Stomach (tissue), 9 donors: ENCODE data around the gene CADPS. TPM values are rescaled to one million over a fixed set of nuclear protein-coding genes. Genes with fewer than 3 reads are reported as not detected.

Experiments
- DNase-seq, 2 donors: peaks; one replicate each; pipeline versions ENCODE4 v3.0.0 to v3.0.0-alpha.2; 2013 to 2019
- H3K27ac ChIP-seq, 5 donors: fragments of 200-600 bp in 4 of 5; sonication (generic) in 4 of 5; one replicate each; pipeline ENCODE4 v1.5.1; 2013 to 2019; ENCODE audit warnings: mild to moderate bottlenecking in 1 of 5, moderate library complexity in 1 of 5
- H3K27me3 ChIP-seq, 3 donors: fragments of 200-600 bp; sonication (generic); one replicate each; pipeline ENCODE4 v1.5.1; 2017 to 2019; ENCODE audit warnings: mixed run types in 1 of 3
- H3K36me3 ChIP-seq, 4 donors: fragments of 200-600 bp; sonication (generic); 1 replicate in 3 of 4; 2 replicates in 1 of 4; pipeline ENCODE4 v1.5.1; 2016 to 2019
- H3K4me1 ChIP-seq, 4 donors: fragments of 200-600 bp; sonication (generic); one replicate each; pipeline ENCODE4 v1.5.1; 2016 to 2019
- H3K4me3 ChIP-seq, 4 donors: fragments of 200-600 bp; sonication (generic) in 3 of 4; one replicate each; pipeline ENCODE4 v1.5.1; 2016 to 2019; ENCODE audit warnings: mild to moderate bottlenecking in 1 of 4
- H3K9me3 ChIP-seq, 4 donors: fragments of 200-600 bp; sonication (generic); one replicate each; pipeline ENCODE4 v1.5.1; 2016 to 2019
- CTCF ChIP-seq, 7 experiments: fragments of 450-650 bp in 4 of 7; fragments of 200-600 bp in 3 of 7; sonication (generic) in 3 of 7; IDR thresholded peaks; one replicate each; pipeline ENCODE4 v1.5.1; 2016 to 2019; ENCODE audit warnings: antibody characterized with exemption in 7 of 7, control low read depth in 2 of 7, mild to moderate bottlenecking in 1 of 7
- EP300 ChIP-seq: sonication (generic); formaldehyde crosslinking; IDR thresholded peaks from one replicate; pipeline ENCODE4 v1.6.1; 2017; ENCODE audit warnings: antibody characterized with exemption
- POLR2A ChIP-seq, 4 donors: fragments of 450-650 bp; IDR thresholded peaks; one replicate each; pipeline ENCODE4 v1.6.1; 2016; ENCODE audit warnings: antibody characterized with exemption in 4 of 4, control low read depth in 2 of 4, mild to moderate bottlenecking in 1 of 4, moderate library complexity in 1 of 4
- POLR2AphosphoS5 ChIP-seq, 3 donors: sonication (generic); formaldehyde crosslinking; IDR thresholded peaks; one replicate each; pipeline ENCODE4 v1.6.1; 2016; ENCODE audit warnings: antibody characterized with exemption in 3 of 3
- WGBS, 5 donors: extraction: QIAGEN DNeasy Blood & Tissue Kit in 3 of 5; methylation state at CpG; one replicate each; pipeline versions ENCODE4 v1.1.5 to v1.1.7; 2013 to 2018; 5-methylcytosine and 5-hydroxymethylcytosine counted together
- intact Hi-C: fragments of 100-400 bp; cut with DNase I; formaldehyde crosslinking; loops from one replicate; pipeline ENCODE4 v1.15.1; 2023; ENCODE audit warnings: low total_unique reads
- polyA plus RNA-seq, 3 donors: library from polyadenylated mRNA; stranded (reverse); fragments of 200-250 nt; gene quantifications; one replicate each; pipeline ENCODE4 v1.2.3, GENCODE V29; 2013
- total RNA-seq, 5 donors: library from RNA; depleted of rRNA; stranded (reverse); fragments of >200 nt; gene quantifications; one replicate each; pipeline versions ENCODE4 v1.1.0 to v1.2.3, GENCODE V29; 2014 to 2016
- donor health status: healthy with polysubstance abuse.
- donor health status: Bipolar disorder and iron deficiency.
- donor health status: healthy.

CADPS gene
- total and polyA plus RNA-seq, 8 donors = 0.58 to 32.2 (median 3.4) TPM

GRCh38 chr3:62688050-62688449 is 187.2 kb downstream of the CADPS start:
- Histone ChIP-seq H3K4me1 (peaks cover 0 to 13% (median 0%) of the 10 kb centered on the region in 4 donors), H3K4me3 (no peak overlapping the region), H3K27ac (no peak overlapping the region), H3K9me3 (no peaks in the 10 kb centered on the region), H3K27me3 (no peaks in the 10 kb centered on the region), H3K36me3 (no peaks in the 10 kb centered on the region)
- TF ChIP-seq CTCF (IDR thresholded peaks at IDR 0.05) (no peak), POLR2A (IDR thresholded peaks at IDR 0.05) (no peak), POLR2AphosphoS5 (IDR thresholded peaks at IDR 0.05) (no peak), EP300 (no peak)
- WGBS, 5 donors = 54 to 70% (median 59%) methylated on average over 2 of the region's 2 CpGs
- intact Hi-C loops = no loop called here
- peak in 1 of 2 donors; percentile 20 for DNase-seq

GRCh38 chr3:62686503-62687294 is 188.5 kb downstream of the CADPS start:
- no peak overlapping the region for H3K4me3 ChIP-seq
- intact Hi-C loops = no loop called here
- no peaks in the 10 kb centered on the region for H3K9me3 ChIP-seq
- 34 to 53% (median 48%) methylated on average over 4 of the region's 4 CpGs for WGBS, 5 donors
- TF ChIP-seq CTCF (IDR thresholded peaks at IDR 0.05) = no peak
- TF ChIP-seq EP300 = no peak
- TF ChIP-seq POLR2AphosphoS5 (IDR thresholded peaks at IDR 0.05) = no peak
- no peak for TF ChIP-seq POLR2A (IDR thresholded peaks at IDR 0.05)
- H3K27ac ChIP-seq = no peak overlapping the region
- peak in 1 of 2 donors; percentile 19 for DNase-seq
- H3K36me3 ChIP-seq = no peaks in the 10 kb centered on the region
- H3K4me1 ChIP-seq = peaks cover 0 to 13% (median 0%) of the 10 kb centered on the region in 4 donors
- no peaks in the 10 kb centered on the region for H3K27me3 ChIP-seq

DNA sequence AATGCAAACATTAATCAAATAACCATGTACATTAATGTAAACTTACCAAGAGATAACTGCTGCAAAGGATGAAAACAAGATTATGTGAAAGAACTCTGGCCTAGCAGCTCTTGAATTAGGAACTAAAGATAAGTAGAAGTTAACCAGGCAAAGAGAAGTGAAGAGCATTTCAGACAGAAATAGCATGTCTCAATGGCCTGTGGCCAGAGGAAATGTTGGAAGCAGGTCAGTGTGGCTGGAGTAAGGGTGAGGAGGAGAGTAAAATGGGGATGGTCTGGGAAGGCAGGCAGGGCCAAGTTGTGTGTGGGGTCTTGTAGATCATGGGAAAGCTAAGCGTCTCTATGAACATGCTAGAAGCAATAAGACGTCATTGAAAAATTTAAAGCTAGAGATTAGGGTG is 192.4 kb downstream of the CADPS start:
- WGBS, 5 donors = 77 to 93% (median 86%) methylated on average over 2 of the region's 2 CpGs
- TF ChIP-seq POLR2AphosphoS5 (IDR thresholded peaks at IDR 0.05) = no peak
- no peak for TF ChIP-seq POLR2A (IDR thresholded peaks at IDR 0.05)
- no peak for TF ChIP-seq EP300
- no peak for TF ChIP-seq CTCF (IDR thresholded peaks at IDR 0.05)
- no peaks in the 10 kb centered on the region for H3K27me3 ChIP-seq
- H3K27ac ChIP-seq = no peak overlapping the region
- H3K4me3 ChIP-seq = no peak overlapping the region
- intact Hi-C loops = no loop called here
- DNase-seq = no peak
- H3K9me3 ChIP-seq = no peaks in the 10 kb centered on the region
- H3K4me1 ChIP-seq = peaks cover 0 to 8% (median 0%) of the 10 kb centered on the region in 4 donors
- H3K36me3 ChIP-seq = no peaks in the 10 kb centered on the region

DNA sequence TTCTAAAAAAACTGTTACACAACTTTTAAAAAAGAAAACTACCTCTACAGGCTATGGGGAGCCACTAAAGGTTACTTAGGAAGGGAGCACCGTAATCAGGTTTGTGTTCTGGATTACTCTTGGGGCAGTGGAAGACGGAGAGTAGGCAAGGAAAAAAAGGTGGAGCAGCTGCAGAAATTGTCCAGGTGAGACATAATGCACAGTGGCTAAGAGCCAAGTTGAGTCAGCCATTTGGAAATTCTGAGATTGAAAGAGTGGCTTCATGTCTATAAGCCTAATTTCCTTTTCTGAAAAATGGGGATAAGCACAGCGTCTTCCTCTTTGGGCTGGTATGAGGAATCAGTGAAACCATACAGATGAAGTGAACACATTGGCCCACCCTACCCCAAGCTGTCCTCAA is 195.2 kb downstream of the CADPS start:
- no peaks in the 10 kb centered on the region for H3K4me1 ChIP-seq
- no peak for DNase-seq
- H3K27me3 ChIP-seq = no peaks in the 10 kb centered on the region
- intact Hi-C loops = no loop called here
- no peak overlapping the region for H3K4me3 ChIP-seq
- no peak overlapping the region for H3K27ac ChIP-seq
- whole genome bisulfite sequencing, 5 donors = 71 to 86% (median 82%) methylated on average over 3 of the region's 3 CpGs
- no peaks in the 10 kb centered on the region for H3K9me3 ChIP-seq
- no peaks in the 10 kb centered on the region for H3K36me3 ChIP-seq
- TF ChIP-seq POLR2AphosphoS5 (IDR thresholded peaks at IDR 0.05) (no peak), CTCF (IDR thresholded peaks at IDR 0.05) (no peak), EP300 (no peak), POLR2A (IDR thresholded peaks at IDR 0.05) (no peak)
